Activated CD8-positive, alpha-beta T cell treated with anti-CD3 and anti-CD28 coated beads, Interleukin-2, amount 10 ng/mL, durations not matched to agents 7 days and 5 days (primary cell): ENCODE measurements around the gene CD81. TPM values are rescaled to one million over a fixed set of nuclear protein-coding genes. Genes with fewer than 3 reads are reported as not detected.

ENCODE experiments used
- ATAC-seq: fragments of 150-1000 bp; cut with Tn5 transposase; one replicate; pipeline ENCODE4 v1.10.0; 2021; ENCODE audit warnings: moderate library complexity
- CTCF ChIA-PET: fragments of 350-600 bp; sonication (Branson Sonifier 250); formaldehyde crosslinking; loops from one replicate; lab custom pipeline; 2021; ENCODE audit warnings: antibody characterized with exemption; lab: Charles Lee
- POLR2A ChIA-PET: fragments of 350-600 bp; sonication (Branson Sonifier 250); formaldehyde crosslinking; loops from one replicate; lab custom pipeline; 2021; ENCODE audit warnings: antibody characterized with exemption; lab: Charles Lee
- DNase-seq: peaks from one replicate; pipeline ENCODE4 v3.0.0-alpha.2; 2020
- H3K27ac Mint-ChIP-seq: one replicate; pipeline ENCODE4 v1.8.0; 2021; ENCODE audit warnings: mild to moderate bottlenecking, mixed read lengths
- H3K27me3 Mint-ChIP-seq: one replicate; pipeline ENCODE4 v1.8.0; 2021; ENCODE audit warnings: low read depth, mixed read lengths
- H3K36me3 Mint-ChIP-seq: one replicate; pipeline ENCODE4 v1.8.0; 2021; ENCODE audit warnings: low read depth, mixed read lengths
- H3K4me1 Mint-ChIP-seq: one replicate; pipeline ENCODE4 v1.8.0; 2021; ENCODE audit warnings: low read depth, mixed read lengths
- H3K4me3 Mint-ChIP-seq: one replicate; pipeline ENCODE4 v1.8.0; 2021; ENCODE audit warnings: mild to moderate bottlenecking, mixed read lengths
- H3K9me3 Mint-ChIP-seq: one replicate; pipeline ENCODE4 v1.8.0; 2022; ENCODE audit warnings: mixed read lengths; ENCODE audit not compliant: insufficient read depth
- total RNA-seq, 2 experiments: library from RNA; stranded (reverse); gene quantifications; one replicate each; pipeline ENCODE4 v1.2.3, GENCODE V29; 2021

Gene CD81
- total RNA-seq, 2 experiments from 2014 or later: 142 to 145 TPM

DNA sequence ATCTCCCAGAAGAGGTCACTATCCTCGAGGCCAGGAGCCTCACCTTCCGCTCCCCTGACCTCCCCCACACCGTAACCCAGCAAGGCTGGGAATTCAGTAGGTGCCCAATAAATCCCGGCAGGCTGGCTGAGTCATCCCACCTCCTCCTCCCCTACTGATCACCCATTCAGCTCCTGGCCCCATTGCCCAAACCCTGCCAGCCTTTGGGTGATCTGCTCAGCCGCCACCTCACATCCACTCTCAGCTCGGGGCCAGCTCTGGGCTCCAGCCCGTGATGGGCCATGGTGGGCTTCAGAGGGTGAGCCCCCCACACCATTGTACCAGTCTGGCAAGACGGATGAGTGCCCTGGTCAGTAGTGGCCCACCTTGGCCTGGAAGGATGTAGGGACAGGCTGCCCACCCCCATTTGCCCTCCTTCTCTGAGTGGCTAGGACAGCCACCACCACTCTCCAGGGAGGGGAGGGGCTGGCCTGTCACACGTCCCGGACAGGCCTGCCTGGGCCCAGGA, 59.0 kb downstream of the CD81 start:
- H3K4me3 Mint-ChIP-seq: no peak overlapping the region
- no peak for DNase-seq

DNA sequence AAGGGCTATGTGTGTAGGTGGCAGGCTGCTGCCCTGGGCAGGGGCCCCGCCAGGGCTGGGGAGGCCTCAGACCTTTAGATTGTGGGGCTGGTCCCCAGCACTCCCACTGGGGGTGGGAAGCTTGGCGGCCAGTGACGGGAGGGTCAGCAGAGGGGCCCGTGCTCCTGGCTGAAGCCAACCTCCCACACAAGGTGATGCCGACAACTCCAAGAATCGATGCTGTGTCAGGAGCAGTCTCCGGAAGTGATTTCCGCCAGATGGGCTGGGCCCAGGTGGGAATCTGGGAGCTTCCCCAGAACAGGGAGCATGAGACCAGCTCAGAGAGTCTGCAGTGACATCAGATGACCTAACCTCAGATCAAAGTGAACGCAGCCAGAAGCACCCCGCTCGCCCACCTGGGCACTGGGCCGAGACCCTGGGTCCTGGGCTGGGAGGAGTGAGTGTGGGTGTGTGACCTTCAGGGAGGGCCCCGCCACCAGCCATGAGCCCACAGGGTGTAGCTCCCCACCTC, 59.5 kb downstream of the CD81 start:
- Mint-ChIP-seq H3K4me3 (no peak overlapping the region), H3K9me3 (no peaks in the 10 kb centered on the region), H3K4me1 (peaks cover 11% of the 10 kb centered on the region), H3K27me3 (peaks cover 13% of the 10 kb centered on the region), H3K27ac (no peak overlapping the region), H3K36me3 (no peaks in the 10 kb centered on the region)
- DNase-seq (no peak), ATAC-seq (no peak)
- ChIA-PET CTCF (interaction anchor here (1.6 kb wide), 1 partner anchor 95 kb away, joined by 11 read pairs; no protein-coding TSS in a partner anchor), POLR2A (no interaction called here)

More for the DNA sequence above, 59.0 kb downstream of the CD81 start:
- peaks cover 13% of the 10 kb centered on the region for H3K27me3 Mint-ChIP-seq
- ATAC-seq: no peak
- no peaks in the 10 kb centered on the region for H3K9me3 Mint-ChIP-seq
- ChIA-PET CTCF (interaction anchor here (1.6 kb wide), 1 partner anchor 96 kb away, joined by 11 read pairs; no protein-coding TSS in a partner anchor), POLR2A (no interaction called here)
- H3K36me3 Mint-ChIP-seq: no peaks in the 10 kb centered on the region
- no peak overlapping the region for H3K27ac Mint-ChIP-seq
- H3K4me1 Mint-ChIP-seq: peaks cover 7% of the 10 kb centered on the region

DNA sequence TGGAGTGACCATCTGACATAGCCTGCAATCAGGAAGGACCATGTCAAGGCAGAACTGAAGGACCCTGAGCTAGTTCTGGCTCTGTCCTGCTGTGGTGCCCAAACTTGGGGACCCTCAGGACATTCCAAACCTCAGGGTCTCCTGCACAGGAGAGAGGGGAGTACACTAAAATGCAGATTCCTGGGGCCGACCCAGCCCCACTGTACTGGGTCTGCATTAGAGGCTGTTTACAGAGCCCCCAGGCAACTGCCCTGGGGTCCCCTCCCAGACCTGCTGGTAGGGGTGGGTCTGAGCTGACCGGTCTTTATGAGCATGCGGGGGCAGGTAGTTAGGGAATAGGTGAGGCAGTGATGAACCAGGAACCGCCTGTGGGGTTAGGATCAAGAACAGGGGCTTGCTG, 60.4 kb downstream of the CD81 start:
- H3K4me1 Mint-ChIP-seq: peaks cover 12% of the 10 kb centered on the region
- no peak overlapping the region for H3K4me3 Mint-ChIP-seq
- CTCF ChIA-PET: interaction anchor here (0.8 to 1.6 kb wide), 2 partner anchors 17 to 94 kb away, joined by 4 to 11 read pairs; no protein-coding TSS in a partner anchor
- H3K27me3 Mint-ChIP-seq: peaks cover 19% of the 10 kb centered on the region
- no peak overlapping the region for H3K27ac Mint-ChIP-seq
- H3K36me3 Mint-ChIP-seq: no peaks in the 10 kb centered on the region
- ATAC-seq (no peak), DNase-seq (no peak)
- no peaks in the 10 kb centered on the region for H3K9me3 Mint-ChIP-seq
- POLR2A ChIA-PET: no interaction called here

DNA sequence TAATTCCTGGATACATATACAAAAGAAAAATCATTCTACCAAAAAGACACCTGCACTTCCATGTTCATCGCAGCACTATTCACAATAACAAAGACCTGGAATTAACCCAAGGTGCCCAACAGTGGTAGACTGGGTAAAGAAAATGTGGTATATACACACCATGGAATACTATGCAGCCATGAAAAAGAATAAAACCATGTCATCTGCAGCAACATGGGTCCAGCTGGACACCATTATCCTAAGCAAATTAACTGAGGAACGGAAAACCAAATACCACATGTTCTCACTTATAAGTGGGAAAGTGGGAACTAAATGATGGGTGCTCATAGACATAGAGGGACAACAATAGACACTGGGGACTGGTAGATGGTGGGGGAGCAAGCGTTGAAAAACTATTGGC, 62.7 kb downstream of the CD81 start:
- ChIA-PET CTCF (no interaction called here), POLR2A (no interaction called here)
- Mint-ChIP-seq H3K4me1 (peaks cover 16% of the 10 kb centered on the region), H3K27ac (no peak overlapping the region), H3K4me3 (no peak overlapping the region), H3K36me3 (no peaks in the 10 kb centered on the region), H3K9me3 (no peaks in the 10 kb centered on the region), H3K27me3 (peaks cover 27% of the 10 kb centered on the region)
- DNase-seq: no peak
- ATAC-seq: no peak

DNA sequence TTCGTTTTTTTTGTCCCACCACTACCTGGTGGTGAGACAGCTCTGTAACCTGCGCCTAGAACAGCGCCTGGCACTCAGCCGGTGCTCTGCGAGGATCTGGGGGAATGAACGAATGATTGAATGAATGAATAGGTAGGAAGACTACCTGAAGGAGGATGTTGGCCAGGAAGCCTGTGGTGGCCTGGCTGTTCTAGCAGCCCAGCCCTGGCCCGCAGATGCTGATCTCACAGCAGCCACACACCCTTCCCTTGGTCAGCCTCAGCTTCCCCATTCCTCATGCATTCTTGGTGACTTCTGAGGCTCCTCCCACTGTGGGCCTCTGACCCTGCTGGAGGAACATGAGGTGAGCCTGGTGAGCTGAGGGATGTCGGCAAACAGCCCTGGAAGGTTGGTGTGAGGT, 63.5 kb downstream of the CD81 start:
- ChIA-PET CTCF (interaction anchor here (1.4 kb wide), 1 partner anchor 447 kb away, joined by 4 read pairs; no protein-coding TSS in a partner anchor), POLR2A (no interaction called here)
- Mint-ChIP-seq H3K9me3 (no peaks in the 10 kb centered on the region), H3K4me1 (peaks cover 20% of the 10 kb centered on the region), H3K36me3 (no peaks in the 10 kb centered on the region), H3K27ac (no peak overlapping the region), H3K27me3 (peaks cover 27% of the 10 kb centered on the region), H3K4me3 (no peak overlapping the region)
- ATAC-seq: no peak
- no peak for DNase-seq

DNA sequence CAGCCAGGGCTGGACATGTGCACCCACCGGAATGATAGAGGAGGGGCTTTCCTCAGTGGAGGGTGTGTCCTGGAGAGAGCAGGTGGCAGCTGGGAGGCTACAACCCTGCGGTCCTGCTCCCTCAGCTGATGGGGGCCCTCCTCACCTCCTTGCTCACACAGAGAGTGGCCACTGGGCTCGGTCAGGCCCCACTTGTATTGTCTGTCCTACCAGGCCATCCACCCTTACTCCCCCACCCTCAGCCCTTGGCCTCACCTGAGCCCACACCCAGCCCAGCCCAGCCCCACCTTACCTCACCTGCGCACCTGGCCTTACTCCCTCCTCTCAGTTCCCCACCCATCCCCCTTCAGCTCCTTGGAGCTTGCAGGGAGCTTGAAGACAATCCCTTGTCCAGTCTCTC, 64.1 kb downstream of the CD81 start:
- POLR2A ChIA-PET: no interaction called here
- CTCF ChIA-PET: interaction anchor here (1.4 kb wide), 1 partner anchor 447 kb away, joined by 4 read pairs; no protein-coding TSS in a partner anchor
- Mint-ChIP-seq H3K4me3 (no peak overlapping the region), H3K9me3 (no peaks in the 10 kb centered on the region), H3K27ac (no peak overlapping the region), H3K4me1 (peaks cover 23% of the 10 kb centered on the region), H3K36me3 (no peaks in the 10 kb centered on the region), H3K27me3 (peaks cover 27% of the 10 kb centered on the region)
- no peak for DNase-seq
- no peak for ATAC-seq

DNA sequence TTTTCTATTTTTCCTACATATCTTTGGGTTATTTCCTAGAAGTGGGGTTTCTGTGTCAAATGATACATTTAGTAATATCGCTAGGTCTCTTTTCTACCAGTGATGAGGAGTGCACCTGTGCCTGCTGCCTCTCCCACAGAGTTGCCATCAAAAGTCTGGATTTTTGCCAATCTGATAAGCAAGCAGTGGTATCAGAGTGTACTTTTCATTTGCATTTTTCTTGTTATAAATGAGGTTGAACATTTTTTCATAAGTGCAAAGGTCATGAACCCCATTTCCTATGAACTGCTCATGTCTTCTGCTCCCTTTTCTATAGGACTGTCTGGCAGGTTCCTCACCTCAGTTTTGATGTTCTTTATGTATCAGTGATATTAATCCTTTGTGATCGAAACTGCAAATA, 65.5 kb downstream of the CD81 start:
- peaks cover 2% of the 10 kb centered on the region for H3K36me3 Mint-ChIP-seq
- H3K27me3 Mint-ChIP-seq: peaks cover 27% of the 10 kb centered on the region
- CTCF ChIA-PET: no interaction called here
- H3K9me3 Mint-ChIP-seq: no peaks in the 10 kb centered on the region
- H3K27ac Mint-ChIP-seq: no peak overlapping the region
- no peak for ATAC-seq
- DNase-seq: no peak
- H3K4me3 Mint-ChIP-seq: no peak overlapping the region
- POLR2A ChIA-PET: no interaction called here
- H3K4me1 Mint-ChIP-seq: peaks cover 38% of the 10 kb centered on the region

DNA sequence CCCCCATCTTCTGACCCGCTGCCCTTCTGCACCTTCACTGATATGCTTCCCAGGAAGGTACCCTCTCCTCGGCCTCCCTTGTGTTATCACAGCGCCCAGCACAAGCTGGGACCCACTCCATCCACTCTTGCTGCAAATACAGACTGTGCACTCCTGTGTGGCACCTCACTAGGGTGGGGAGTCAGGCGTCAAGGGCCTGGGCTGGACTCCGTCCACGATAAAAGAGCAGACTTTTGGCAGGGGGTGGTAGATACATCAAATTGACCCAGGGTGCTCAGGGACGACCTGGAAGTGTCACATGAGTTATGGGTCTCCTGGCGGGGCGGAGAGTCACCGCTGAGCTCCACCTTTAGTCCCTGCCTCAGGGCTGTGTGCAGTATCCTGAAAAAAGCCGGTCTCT, 66.3 kb downstream of the CD81 start:
- POLR2A ChIA-PET: no interaction called here
- Mint-ChIP-seq H3K4me3 (peak overlapping the region; percentile 6), H3K4me1 (peaks cover 44% of the 10 kb centered on the region), H3K36me3 (peaks cover 2% of the 10 kb centered on the region), H3K27me3 (peaks cover 25% of the 10 kb centered on the region), H3K27ac (no peak overlapping the region), H3K9me3 (no peaks in the 10 kb centered on the region)
- CTCF ChIA-PET: interaction anchor here (2.8 to 3.5 kb wide), 2 partner anchors 88 to 90 kb away, joined by 14 read pairs; no protein-coding TSS in a partner anchor
- DNase-seq: no peak
- ATAC-seq: no peak

DNA sequence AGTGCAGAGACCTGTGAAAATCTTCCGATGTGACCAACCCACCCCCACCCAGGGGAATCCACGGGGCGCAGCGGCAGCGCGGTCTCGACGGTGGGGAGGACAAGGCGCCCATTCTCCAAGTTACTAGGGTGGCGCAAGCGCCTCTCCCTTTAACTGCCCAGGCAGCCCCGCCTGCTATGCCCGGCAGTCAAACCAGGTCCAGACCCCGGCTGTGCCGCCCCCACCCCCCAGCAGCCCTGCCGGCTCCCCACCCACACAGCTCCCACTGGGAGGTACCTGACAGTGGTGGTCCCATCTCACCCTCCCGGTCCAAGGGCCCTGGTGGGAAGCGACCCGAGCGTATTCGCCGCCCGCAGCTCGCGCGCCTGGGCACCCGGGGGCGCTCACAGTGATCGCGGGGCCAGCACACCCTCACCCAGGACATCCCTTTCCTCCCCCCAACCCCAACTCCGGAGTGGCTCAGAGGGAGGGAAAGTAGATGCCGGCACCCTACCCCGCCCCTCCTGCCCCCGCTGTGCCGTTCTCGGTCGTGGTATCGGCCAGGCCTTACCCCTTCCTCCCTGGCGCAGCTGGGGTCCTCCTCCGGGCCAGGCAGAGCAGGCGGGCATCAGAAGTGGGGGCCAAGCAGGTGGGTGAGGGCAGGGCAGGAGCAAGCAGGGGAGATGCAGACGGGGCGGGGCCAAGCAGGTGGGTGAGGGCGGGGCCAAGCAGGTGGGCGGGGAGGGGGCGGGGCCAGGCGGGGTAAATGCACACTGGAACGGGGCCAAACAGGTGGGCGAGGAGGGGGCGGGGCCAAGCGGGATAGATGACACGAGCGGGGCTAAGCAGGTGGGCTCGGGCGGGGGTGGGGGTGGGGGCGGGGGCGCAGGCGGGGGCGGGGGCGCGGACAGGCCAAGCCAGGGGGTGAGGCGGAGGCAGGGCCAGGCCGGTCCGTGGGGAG, 67.0 kb downstream of the CD81 start, which contains the start of gene TRPM5:
TRPM5 (minus strand) TSS at position 634 of the 940 bp plus-strand sequence. CDS start 21,478 bp downstream, outside the sequence.
- POLR2A ChIA-PET: interaction anchor here (1.1 kb wide), 1 partner anchor 1134 kb away, joined by 3 read pairs; the partner anchor contains the start of gene TOLLIP
- H3K27me3 Mint-ChIP-seq: peaks cover 19% of the 10 kb centered on the region
- DNase-seq (peak; percentile 79), ATAC-seq (peak; percentile 21)
- CTCF ChIA-PET: interaction anchor here (1.6 to 3.5 kb wide), 3 partner anchors 87 to 139 kb away, joined by 5 to 14 read pairs (median 14); no protein-coding TSS in a partner anchor
- peak within 1 kb of the TSS; percentile 90 for H3K4me3 Mint-ChIP-seq
- no peaks in the 10 kb centered on the region for H3K9me3 Mint-ChIP-seq
- peaks cover 2% of the 10 kb centered on the region for H3K36me3 Mint-ChIP-seq
- H3K27ac Mint-ChIP-seq: peak within 1 kb of the TSS; percentile 80
- peaks cover 46% of the 10 kb centered on the region for H3K4me1 Mint-ChIP-seq

DNA sequence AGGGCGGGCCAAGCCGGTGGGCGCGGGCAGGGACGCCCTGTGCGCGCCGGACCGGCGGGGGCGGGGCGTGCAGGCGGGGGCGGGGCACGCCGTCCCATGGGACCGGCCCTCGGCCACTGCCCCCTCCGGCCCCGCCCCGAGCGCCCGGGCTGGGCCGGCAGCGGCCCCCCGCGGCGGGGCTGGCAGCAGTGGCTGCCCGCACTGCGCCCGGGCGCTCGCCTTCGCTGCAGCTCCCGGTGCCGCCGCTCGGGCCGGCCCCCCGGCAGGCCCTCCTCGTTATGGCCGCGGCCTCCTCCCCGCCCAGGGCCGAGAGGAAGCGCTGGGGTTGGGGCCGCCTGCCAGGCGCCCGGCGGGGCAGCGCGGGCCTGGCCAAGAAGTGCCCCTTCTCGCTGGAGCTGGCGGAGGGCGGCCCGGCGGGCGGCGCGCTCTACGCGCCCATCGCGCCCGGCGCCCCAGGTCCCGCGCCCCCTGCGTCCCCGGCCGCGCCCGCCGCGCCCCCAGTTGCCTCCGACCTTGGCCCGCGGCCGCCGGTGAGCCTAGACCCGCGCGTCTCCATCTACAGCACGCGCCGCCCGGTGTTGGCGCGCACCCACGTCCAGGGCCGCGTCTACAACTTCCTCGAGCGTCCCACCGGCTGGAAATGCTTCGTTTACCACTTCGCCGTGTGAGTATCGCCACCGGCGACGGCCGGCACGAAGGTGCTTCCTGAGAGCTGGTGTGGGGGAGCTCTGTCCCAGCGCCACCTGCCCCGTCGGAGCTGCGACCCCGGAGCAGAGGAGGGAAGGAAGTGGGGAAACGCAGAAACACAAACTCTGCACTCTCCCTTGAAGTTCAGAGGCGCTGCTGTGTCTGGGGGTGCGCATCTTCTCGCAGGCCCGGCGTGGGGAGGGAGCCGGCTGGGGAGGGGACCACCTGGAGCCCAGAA, 68.0 kb downstream of the CD81 start, which contains the start of gene KCNQ1:
KCNQ1 (plus strand) TSS at position 188 of the 925 bp plus-strand sequence; CDS start at position 279, 91 bp downstream.
- CTCF ChIA-PET: interaction anchor here (1.4 to 3.5 kb wide), 4 partner anchors 86 to 448 kb away, joined by 5 to 14 read pairs (median 10); no protein-coding TSS in a partner anchor
- Mint-ChIP-seq H3K27me3 (peaks cover 14% of the 10 kb centered on the region), H3K27ac (peak within 1 kb of the TSS; percentile 80), H3K36me3 (peaks cover 2% of the 10 kb centered on the region), H3K4me3 (peak within 1 kb of the TSS; percentile 90), H3K9me3 (no peaks in the 10 kb centered on the region), H3K4me1 (peaks cover 47% of the 10 kb centered on the region)
- peak; percentile 43 for DNase-seq
- ATAC-seq: peak; percentile 77
- POLR2A ChIA-PET: interaction anchor here (1.1 kb wide), 1 partner anchor 1135 kb away, joined by 3 read pairs; the partner anchor contains the start of gene TOLLIP
